DMS114 treated with DMSO at 0.1 percent for 48 hours (cell line): ENCODE measurements around the gene MMP20.
"Not testable (repeated sequence)": the region's sequence is repeated elsewhere in the genome, so short reads cannot be mapped to it uniquely, and the experiment has no call there.

ENCODE experiments used
- DNase-seq: peaks from one replicate; lab custom pipeline; 2025; ENCODE audit not compliant: unreplicated experiment; lab: John Stamatoyannopoulos, UW

The MMP20 gene

GRCh38 chr11:102625177-102625576, at the start of gene MMP20:
Gene MMP20 (minus strand): TSS chr11:102625332. CDS start chr11:102625319, 13 bp downstream.
- DNase-seq: no peak

GRCh38 chr11:102669664-102670063, 44.5 kb upstream of the MMP20 start:
- DNase-seq: no peak

- peak; percentile 56 for DNase-seq
Observed at GRCh38 chr11:102666331-102666957, 41.3 kb upstream of the MMP20 start.

- DNase-seq: no peak
Observed at GRCh38 chr11:102664001-102664752, 39.0 kb upstream of the MMP20 start.

GRCh38 chr11:102662607-102663006, 37.5 kb upstream of the MMP20 start:
- no peak for DNase-seq

- no peak for DNase-seq
Observed at GRCh38 chr11:102661040-102661439, 35.9 kb upstream of the MMP20 start.

- no peak for DNase-seq
Observed at GRCh38 chr11:102656528-102656927, 31.4 kb upstream of the MMP20 start.

- DNase-seq: no peak
Observed at GRCh38 chr11:102655547-102655946, 30.4 kb upstream of the MMP20 start.

GRCh38 chr11:102654761-102655160, 29.6 kb upstream of the MMP20 start:
- DNase-seq: no peak

GRCh38 chr11:102653744-102654291, 28.7 kb upstream of the MMP20 start:
- no peak for DNase-seq

- DNase-seq: no peak
Observed at GRCh38 chr11:102647430-102647829, 22.3 kb upstream of the MMP20 start.

GRCh38 chr11:102643941-102644340, 18.8 kb upstream of the MMP20 start:
- no peak for DNase-seq

GRCh38 chr11:102640946-102641345, 15.8 kb upstream of the MMP20 start:
- no peak for DNase-seq

- no peak for DNase-seq
Observed at GRCh38 chr11:102639656-102640055, 14.5 kb upstream of the MMP20 start.

GRCh38 chr11:102637731-102638130, 12.6 kb upstream of the MMP20 start:
- DNase-seq: no peak

GRCh38 chr11:102633385-102634026, 8.4 kb upstream of the MMP20 start:
- DNase-seq: no peak

- no peak for DNase-seq
Observed at GRCh38 chr11:102632026-102632425, 6.9 kb upstream of the MMP20 start.

- no peak for DNase-seq
Observed at GRCh38 chr11:102630598-102631448, 5.7 kb upstream of the MMP20 start.

- DNase-seq: not testable (repeated sequence)
Observed at GRCh38 chr11:102629908-102630307, 4.8 kb upstream of the MMP20 start.

GRCh38 chr11:102626676-102627075, 1.5 kb upstream of the MMP20 start:
- no peak for DNase-seq

- no peak for DNase-seq
Observed at GRCh38 chr11:102623998-102624397, 1.1 kb downstream of the MMP20 start.
